ENCODE measurements around the gene ERBB3. TPM values are rescaled to one million over a fixed set of nuclear protein-coding genes. Genes with fewer than 3 reads are reported as not detected.
"Not testable (repeated sequence)": the region's sequence is repeated elsewhere in the genome, so short reads cannot be mapped to it uniquely, and the experiment has no call there.

The ERBB3 gene
- 3.0 and 5.4 TPM in 2 replicates for total RNA-seq (2014; rRNA removed; shearing (Covaris generic))

- peak; percentile 80 for DNase-seq (ENCODE audit: low read depth)
Observed at GRCh38 chr12:56079723-56080555, at the start of gene ERBB3. Gene ERBB3 (plus strand): TSS chr12:56080165. CDS start chr12:56080301, 136 bp downstream.

- DNase-seq (ENCODE audit: low read depth), result no peak
Observed at GRCh38 chr12:56031987-56032386, 48.0 kb upstream of the ERBB3 start.

GRCh38 chr12:56034586-56035332 lies 45.2 kb upstream of the ERBB3 start:
- DNase-seq (ENCODE audit: low read depth), result no peak

GRCh38 chr12:56037161-56037560 lies 42.8 kb upstream of the ERBB3 start:
- DNase-seq (ENCODE audit: low read depth), result no peak

GRCh38 chr12:56038022-56038655 lies 41.8 kb upstream of the ERBB3 start:
- DNase-seq (ENCODE audit: low read depth), result no peak

DNA sequence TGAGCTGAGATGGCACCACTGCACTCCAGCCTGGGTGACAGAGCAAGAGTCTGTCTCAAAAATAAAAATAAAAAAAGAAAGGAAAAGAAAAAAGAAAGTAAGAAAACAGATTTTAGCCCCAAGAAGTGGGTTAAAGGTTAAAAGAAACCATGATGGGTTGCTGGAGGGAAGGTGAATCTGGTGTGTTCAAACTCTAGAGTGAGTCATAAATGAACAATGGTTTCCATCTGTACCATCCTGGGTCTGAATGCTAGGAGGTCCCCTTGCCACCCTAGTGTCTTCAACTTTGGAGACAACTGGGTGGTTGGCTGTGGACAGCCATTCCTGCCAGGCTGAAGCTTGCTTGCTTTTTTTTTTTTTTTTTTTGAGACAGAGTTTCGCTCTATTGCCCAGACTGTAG lies 39.8 kb upstream of the ERBB3 start:
- peak; percentile 28 for DNase-seq (ENCODE audit: low read depth)

- DNase-seq (ENCODE audit: low read depth), result no peak
Observed at GRCh38 chr12:56040963-56041551, 38.9 kb upstream of the ERBB3 start.

DNA sequence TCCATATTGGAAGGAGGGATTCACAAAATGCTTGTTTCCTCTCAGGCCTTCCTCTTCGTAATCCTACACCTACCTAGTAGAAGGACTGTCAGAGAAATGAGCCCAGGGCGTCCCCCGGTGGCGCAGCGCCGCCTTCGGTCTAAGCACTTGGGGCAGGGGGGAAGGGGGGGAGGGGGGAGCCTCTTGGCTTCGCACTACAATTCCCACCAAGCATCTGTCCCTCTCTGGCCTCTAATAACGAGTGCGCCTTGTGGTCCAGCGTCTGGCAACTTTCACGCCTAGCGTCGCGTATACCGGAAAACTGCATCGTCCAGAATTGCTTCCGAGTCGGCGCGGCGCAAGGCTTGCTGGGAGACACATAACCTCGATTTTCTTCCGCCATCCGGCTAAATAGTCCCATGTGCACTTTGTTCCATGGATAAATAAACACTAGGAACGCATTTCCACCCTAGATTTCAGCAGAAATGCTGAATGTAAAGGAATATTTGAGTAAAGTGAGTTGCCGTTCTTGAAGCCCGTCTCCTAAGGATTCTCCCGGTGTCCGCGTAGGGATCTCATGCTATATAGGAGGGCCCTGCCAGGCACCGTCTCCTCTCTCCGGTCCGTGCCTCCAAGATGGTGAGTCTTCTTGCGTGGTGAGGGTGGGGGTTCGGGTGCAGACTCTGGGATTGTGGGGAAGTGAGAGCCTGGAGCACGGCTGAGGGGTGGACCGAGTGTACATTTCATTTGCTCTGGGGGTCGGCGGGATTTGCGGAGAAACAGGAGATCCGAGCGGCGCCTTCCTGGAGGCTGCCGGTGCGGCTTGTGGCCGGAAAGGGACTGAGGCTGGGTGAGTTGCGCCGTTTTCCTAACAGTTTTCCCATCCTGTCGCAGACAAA lies 38.2 kb upstream of the ERBB3 start, which contains the start of gene RPS26:
Gene RPS26, plus strand, starts transcription at position 367 of the 878 bp plus-strand sequence. Its CDS starts 249 bp downstream, at position 616.
- peak; percentile 99 for DNase-seq (ENCODE audit: low read depth)

- DNase-seq (ENCODE audit: low read depth), result not testable (repeated sequence)
Observed at GRCh38 chr12:56042430-56042813, 37.5 kb upstream of the ERBB3 start.

DNA sequence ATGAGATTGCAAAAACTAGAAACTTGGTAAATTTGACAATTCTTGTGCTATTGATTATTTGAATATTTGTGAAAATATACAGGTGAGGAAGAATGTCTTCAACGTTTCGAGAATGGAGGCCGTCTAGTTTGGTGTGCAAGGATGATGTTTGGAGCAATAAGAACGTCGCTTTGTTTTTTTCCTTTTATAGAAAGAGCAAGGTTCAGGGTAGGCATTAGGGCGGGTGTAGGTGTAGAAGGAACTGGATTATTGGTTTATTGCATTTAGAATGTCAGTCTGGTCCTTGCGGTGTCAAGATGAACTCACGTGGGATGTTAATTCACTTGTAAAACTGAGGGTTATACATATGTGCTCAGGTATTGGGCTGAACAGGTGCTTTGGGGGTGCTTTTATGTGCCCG lies 37.1 kb upstream of the ERBB3 start:
- no peak for DNase-seq (ENCODE audit: low read depth)

GRCh38 chr12:56046027-56046780 lies 33.8 kb upstream of the ERBB3 start:
- no peak for DNase-seq (ENCODE audit: low read depth)

GRCh38 chr12:56053407-56053893 lies 26.5 kb upstream of the ERBB3 start:
- DNase-seq (ENCODE audit: low read depth), result no peak

- DNase-seq (ENCODE audit: low read depth), result peak; percentile 54
Observed at GRCh38 chr12:56059964-56060363, 20.0 kb upstream of the ERBB3 start.

- DNase-seq (ENCODE audit: low read depth), result no peak
Observed at GRCh38 chr12:56061982-56062381, 18.0 kb upstream of the ERBB3 start.

DNA sequence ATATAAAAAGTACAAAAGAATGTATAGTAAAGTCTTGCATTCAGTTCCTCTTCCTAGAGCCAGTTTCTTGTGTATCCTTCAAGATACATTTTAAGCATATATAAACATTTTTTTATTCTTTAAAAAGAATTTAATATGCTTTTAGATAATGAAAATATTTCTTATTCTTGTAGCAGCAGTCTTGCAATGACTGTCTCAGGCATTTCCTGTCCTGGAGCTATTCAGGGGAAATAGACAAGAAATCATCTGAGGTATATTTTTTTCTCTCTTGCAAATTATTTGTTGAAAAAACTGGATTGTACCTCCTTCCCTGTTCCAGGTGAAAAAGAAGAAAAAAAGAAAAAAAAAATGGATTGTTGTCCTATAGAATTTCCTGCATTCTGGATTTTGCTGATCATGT lies 17.0 kb upstream of the ERBB3 start:
- DNase-seq (ENCODE audit: low read depth), result no peak

- no peak for DNase-seq (ENCODE audit: low read depth)
Observed at GRCh38 chr12:56071648-56072047, 8.3 kb upstream of the ERBB3 start.

DNA sequence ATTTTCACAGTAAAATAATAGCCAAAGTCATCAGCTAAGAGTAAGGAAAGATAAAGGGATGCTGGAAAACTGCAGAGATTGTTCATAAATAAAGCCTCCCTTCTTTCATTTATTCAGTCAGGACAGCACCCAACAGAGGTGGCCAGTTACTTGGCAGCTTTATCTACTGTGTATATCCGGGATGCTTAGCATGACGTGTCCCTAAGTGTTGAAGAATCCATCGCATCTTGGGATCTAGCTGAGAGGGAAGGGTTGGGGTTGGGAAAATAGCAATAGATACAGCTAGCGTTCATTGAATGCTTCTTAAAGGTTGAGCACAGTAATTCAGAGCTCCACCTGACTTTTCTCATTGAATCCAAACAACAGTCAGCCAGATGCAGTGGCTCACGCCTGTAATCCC lies 5.6 kb upstream of the ERBB3 start:
- DNase-seq (ENCODE audit: low read depth), result no peak

- DNase-seq (ENCODE audit: low read depth), result not testable (repeated sequence)
Observed at GRCh38 chr12:56077966-56078365, 2.0 kb upstream of the ERBB3 start.

DNA sequence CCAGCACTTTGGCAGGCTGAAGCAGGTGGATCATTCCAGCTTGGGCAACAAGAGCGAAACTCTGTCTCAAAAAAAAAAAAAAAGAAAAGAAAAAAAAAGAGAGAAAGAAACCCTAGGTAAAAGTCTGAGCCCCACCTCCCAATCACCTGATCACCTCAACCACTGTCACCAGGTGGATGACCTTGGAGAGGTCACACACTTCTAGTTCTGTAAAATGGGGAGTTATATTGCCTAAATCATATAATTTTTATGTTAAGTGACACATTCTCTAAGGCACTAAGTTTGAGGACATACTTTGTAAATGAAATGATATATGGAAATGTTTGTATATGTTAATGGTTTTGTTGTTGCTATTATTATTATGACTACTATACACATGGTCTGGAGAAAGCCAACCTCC lies 1.5 kb upstream of the ERBB3 start:
- DNase-seq (ENCODE audit: low read depth), result no peak
